Measurements from ENCODE around the gene NKX6-2.

- TF ChIP-seq EZH2phosphoT487 (IDR thresholded peaks at IDR 0.05; ENCODE audit: insufficient read depth, low read depth): no peak
- TF ChIP-seq EZH2 (IDR thresholded peaks at IDR 0.05; ENCODE audit: insufficient read depth, poor library complexity, severe bottlenecking): no peak
Measured at GRCh38 chr10:132804785-132805426, 19.0 kb upstream of the NKX6-2 start.

Data from GM23248 (cell line).